PFSK-1 (cell line): ENCODE measurements around the gene PLCH2.

Experiments
- FOXP2 ChIP-seq: optimal IDR thresholded peaks from 2 replicates; pipeline ENCODE3; 2011; ENCODE audit warnings: borderline replicate concordance, control low read depth, inconsistent platforms; ENCODE audit not compliant: insufficient read depth; ENCODE audit errors: extremely low read length, extremely low read depth
- POLR2AphosphoS5 ChIP-seq: IDR thresholded peaks from 2 replicates; pipeline ENCODE4 v1.6.1; 2012; ENCODE audit warnings: low read depth, mild to moderate bottlenecking, control low read depth, low read length, moderate library complexity
- REST ChIP-seq, 2 experiments: IDR thresholded peaks; 2 replicates each; pipeline versions ENCODE4 v1.6.1 to v1.8.0; 2011 to 2012; ENCODE audit warnings: low read depth in 2 of 2, low read length in 2 of 2, control low read depth in 1 of 2, inconsistent platforms in 1 of 2, mild to moderate bottlenecking in 1 of 2, moderate library complexity in 1 of 2; ENCODE audit not compliant: insufficient read depth in 1 of 2
- SIN3A ChIP-seq: IDR thresholded peaks from 2 replicates; pipeline ENCODE4 v1.6.1; 2012; ENCODE audit warnings: mild to moderate bottlenecking, low read length, moderate library complexity, borderline replicate concordance; ENCODE audit not compliant: insufficient read depth
- TAF1 ChIP-seq: IDR thresholded peaks from 2 replicates; pipeline ENCODE4 v1.6.1; 2012; ENCODE audit warnings: low read length, control low read depth, borderline replicate concordance; ENCODE audit not compliant: insufficient read depth

GRCh38 chr1:2471159-2471471 lies 5.0 kb upstream of the PLCH2 start:
- no peak for TF ChIP-seq REST (IDR thresholded peaks at IDR 0.05; ENCODE audit: insufficient read depth in 1 of 2, low read depth in 2 of 2, low read length in 2 of 2)
- TF ChIP-seq SIN3A = no peak
- TF ChIP-seq POLR2AphosphoS5 = no peak
- TF ChIP-seq TAF1 = no peak
- no peak for TF ChIP-seq FOXP2
